GM03348 (cell line): ENCODE measurements around the gene ZFYVE28.
"Not testable (repeated sequence)": the region's sequence is repeated elsewhere in the genome, so short reads cannot be mapped to it uniquely, and the experiment has no call there.

ENCODE experiments used
- DNase-seq: peaks from one replicate; pipeline ENCODE4 v3.0.0; 2012; ENCODE audit warnings: low spot score

Gene ZFYVE28

DNA sequence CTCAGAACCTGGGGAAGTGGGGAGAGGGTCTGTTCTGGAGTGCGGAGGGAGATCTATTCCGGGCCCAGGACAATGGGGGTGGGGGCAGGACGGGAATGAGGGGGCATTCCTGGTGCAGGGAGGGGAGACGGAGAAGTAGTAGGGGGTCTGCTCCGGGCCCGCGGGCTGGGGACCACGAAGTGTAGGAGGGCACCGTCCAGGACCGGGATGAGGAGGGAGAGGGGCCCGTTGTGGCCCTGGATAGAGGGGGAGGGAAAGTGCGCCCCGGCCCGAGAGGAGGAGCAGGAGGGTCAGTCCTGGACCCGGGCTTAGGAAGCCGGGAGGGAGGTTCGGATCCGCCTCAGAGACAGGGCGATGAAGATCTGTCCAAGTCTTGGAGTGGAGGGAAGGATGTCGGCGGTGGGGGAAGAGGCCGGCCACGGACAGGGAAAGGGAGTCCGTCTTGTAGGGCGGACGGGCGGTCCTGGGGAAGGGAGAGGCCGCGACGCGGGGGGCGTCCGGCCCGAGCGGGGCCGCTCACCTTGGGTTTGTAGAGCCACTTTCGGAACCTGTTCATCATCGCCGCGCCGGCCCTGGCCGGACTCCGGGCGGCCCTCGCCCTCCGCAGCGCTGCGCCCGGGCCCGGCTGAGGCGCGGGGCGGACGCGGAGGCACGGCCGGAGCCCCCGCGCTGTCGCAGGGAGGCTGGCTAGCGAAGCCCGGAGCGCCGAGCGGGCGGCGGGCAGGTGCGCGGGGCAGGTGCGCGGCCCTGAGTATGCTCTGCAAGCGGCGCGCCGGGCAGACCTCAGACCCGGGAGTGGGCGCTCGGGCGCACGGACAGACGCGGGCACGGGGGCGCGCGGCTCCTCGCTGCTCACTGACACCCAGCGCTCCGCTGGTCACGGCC, at the start of gene ZFYVE28:
Gene ZFYVE28, minus strand, starts transcription at position 881 of the 885 bp plus-strand sequence. Its CDS starts 322 bp downstream, at position 559.
- DNase-seq, result peak; percentile 52

DNA sequence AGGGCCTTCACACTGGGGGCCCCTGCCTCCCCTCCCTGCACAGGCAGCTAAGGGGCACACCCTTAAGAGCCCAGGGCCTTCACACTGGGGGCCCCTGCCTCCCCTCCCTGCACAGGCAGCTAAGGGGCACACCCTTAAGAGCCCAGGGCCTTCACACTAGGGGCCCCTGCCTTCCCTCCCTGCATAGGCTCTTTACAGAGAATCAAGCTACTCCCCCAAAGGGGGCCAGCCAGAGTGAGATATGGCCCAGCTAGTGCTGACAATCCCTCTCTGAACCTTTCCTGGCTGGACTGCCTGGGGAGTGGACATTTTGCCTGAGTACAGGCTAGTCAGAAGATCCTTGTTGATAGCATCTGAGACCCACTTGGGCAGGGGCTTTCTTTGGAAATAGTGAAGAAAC, 47.1 kb upstream of the ZFYVE28 start:
- DNase-seq, result not testable (repeated sequence)

DNA sequence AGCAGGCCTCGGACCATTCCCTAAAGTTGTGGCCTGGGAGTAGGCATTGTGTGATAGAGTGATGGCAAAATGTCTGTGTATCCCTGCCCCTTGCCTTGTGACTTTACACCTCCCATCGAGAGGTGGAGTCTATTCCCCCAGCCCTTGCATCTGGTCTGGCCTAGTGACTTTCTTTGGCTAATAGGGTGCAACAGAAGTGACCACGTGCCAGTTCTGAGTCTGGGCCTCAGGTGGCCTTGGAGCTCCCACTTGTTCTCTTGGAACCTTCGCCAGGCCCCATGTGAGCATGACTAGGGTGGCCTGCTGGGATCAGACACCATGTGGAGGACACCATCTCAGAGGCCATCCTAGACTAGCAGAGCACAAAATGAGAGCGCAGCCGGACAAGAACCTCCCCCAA, 46.6 kb upstream of the ZFYVE28 start:
- DNase-seq, result no peak

DNA sequence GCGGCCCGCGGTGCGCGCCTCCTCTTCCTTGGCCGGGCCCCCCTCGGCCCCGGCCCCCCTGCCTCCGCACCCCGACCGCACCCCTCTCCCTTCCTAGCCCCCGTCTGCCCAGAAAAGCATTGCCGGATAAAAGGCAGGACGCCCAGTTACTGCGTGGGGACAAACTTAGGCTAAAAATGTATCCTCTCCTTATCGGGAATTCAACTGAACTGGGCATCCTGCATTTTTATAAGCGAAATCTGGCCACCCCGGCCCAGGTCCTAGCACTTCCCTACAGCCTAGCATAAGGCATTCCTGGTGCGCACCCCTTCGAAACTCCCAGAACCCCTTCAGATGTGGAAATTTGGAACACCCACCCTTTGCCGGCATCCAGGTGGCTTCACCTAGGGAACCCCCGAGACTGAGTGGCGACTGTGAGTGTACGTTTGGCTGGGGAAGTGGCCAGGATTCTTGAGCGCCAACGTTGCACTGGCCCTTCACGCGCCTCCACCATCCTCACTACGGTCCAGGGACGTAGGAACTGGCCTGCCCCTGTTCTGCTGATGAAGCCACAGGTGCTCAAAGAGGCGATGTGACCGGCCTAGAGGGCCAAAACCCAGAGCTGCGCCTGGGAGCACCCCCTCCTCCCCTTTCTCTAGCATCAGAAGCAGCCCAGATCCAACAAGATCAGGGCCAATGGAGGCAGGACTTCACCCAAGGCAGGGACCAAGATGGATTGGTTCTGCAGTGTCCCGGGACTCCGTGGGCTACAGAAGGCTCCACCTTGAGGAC, 44.7 kb upstream of the ZFYVE28 start:
- no peak for DNase-seq

GRCh38 chr4:2462218-2462991, 44.0 kb upstream of the ZFYVE28 start:
- DNase-seq, result peak; percentile 93

DNA sequence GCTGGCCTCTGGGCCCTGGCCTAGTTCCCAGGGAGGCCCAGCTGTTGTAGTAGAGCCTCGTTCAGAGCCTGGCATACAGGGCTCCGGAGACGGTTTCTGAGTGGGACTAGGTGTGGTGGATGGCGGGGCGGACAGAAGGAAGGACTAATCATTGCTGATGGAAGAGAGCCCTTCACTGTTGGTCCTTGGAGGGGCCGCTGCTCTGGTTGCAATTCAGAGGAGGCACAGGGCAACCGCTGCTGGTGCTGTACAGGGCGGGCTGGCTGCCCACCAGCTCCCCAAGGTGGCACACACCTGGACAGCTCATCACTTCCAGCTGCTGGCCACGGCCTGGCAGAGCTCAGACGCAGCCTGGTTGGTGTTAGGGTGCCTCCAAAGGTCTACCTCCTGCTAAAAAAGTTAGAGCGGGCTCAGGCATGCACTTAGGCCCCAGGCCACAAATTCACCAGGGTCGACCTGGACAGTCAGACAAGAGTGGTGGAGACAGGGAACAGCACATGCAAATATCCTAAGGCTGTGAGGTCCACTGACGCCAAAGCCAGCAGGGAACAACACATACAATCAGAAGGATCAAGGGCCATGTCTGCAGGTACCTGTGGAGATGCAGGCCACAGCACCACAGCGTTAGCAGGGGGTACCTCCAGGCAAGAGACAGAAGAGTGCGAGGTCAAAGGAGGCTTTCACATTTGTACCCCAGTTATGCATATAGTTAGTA, 43.0 kb upstream of the ZFYVE28 start:
- DNase-seq, result no peak

DNA sequence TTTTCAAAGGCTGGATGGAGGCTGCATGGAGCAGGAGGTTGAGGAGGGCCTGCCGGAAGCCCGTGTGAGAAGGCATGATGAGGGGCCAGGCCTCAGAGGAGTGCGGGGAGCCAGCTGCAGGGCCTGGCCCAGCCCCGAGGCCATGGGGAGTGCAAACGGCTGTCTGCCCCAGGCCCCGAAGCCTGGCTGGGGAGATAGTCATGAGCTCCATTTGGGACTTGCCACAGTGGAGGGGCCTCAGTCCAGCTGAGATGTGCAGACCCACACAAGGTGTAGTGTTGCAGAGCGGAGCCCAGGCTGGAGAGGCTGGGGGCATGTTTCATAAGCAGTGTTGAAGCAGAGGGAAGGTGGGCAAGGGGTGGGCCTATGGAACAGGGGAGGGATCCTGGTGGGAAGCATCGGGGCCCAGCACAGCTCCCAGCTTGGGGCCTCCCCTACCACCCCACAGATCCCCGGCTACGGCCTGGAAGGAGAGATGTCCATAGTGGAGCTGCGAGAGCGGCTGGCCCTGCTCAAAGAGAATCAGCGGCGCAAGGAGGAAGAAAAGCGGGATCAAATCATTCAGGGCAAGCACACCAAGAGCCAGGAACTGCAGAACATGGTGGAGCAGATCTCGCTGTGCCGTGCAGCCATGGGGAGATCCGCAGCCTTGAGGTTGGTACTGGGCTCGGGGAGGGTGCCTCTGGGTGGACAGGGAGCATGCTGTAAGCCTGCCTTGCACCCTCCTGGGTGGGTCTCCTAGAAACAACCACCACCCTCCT, 41.3 kb upstream of the ZFYVE28 start:
- DNase-seq, result no peak

GRCh38 chr4:2458546-2459491, 40.4 kb upstream of the ZFYVE28 start:
- DNase-seq, result no peak

DNA sequence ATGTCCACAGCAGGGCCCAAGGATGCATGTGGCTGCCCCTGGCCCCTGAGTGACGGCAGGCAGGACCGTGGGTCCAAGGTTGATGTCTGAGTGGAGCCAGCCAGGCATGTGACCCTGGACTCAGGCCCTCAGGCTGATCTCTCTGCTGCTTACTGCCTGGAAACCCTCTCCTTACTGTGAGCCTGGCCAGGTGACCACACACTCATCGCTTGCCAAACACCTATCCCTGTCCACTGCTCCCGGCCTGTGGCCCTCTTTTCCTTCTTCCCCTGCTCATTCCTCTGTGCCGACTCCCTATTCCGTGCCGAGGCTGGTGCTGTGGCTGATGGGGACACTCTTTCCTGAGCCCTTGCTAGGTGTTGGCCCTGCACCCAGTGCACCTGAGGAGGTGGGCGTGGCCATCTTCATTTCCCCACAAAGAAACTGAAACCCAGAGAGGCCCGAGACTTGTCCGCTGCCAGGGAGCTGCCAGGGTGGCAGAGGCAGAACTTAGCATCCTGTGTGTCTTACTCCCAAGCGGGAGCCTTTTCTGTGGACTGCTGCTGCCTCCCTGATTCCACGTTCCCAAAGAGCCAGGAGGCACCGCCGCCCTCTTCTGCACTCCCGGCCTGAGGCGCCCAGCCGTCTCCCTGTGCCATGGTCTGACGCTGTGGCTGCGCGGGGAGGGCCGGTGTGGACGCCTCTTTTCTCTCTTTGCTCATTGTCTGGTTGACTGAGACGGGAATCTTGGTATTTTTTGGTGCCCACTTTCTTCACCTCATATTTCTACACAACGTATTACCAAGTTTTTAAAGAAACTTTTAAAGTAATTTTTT, 39.2 kb upstream of the ZFYVE28 start:
- DNase-seq, result no peak

- no peak for DNase-seq
Observed at GRCh38 chr4:2451821-2452785, 33.7 kb upstream of the ZFYVE28 start.

DNA sequence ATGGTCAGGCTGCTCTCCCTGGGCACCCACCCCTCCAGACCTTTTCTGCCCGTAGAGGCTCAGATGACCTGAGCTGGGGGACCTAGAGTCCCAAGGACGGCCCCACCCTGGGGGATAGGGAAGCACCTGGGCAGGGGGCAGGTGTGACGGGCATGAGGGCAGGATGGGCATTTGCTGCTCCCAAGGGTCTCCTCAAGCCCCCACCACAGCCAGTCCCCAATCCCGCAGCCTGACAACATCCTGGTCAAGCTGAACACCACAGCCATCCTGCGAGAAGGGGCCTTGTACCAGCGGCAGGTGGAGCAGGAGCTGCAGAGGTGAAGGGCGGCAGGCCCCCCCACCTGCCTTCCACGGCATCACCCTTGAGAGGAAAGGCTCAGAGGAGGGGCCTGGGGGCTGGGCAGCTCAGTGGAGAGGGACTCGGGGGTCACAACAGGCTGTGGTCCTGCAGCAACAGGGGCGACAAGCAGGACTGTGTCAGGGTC, 32.6 kb upstream of the ZFYVE28 start:
- DNase-seq, result no peak

GRCh38 chr4:2450394-2451035, 32.1 kb upstream of the ZFYVE28 start:
- no peak for DNase-seq

- no peak for DNase-seq
Observed at GRCh38 chr4:2449511-2450392, 31.3 kb upstream of the ZFYVE28 start.

- DNase-seq, result no peak
Observed at GRCh38 chr4:2449051-2449450, 30.6 kb upstream of the ZFYVE28 start.

DNA sequence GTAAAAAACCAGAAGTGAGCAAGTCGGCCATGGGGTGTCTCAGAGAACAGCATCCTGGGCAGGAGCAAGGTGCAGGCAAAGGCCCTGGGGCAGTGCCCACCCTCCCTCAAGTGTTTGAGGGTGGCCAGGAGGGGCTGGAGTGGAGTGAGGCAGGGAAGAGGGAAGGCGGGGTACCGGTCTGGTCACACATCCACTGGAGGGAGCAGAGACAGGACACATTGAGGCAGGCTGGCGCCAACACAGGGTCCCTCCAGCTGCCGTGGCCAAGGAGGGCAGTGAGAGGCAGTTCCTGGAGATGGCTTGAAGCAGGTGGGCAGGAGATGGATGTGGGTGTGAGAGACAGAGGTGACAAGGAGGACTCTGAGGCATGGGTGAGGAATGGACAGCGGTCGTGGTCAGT, 30.1 kb upstream of the ZFYVE28 start:
- DNase-seq, result no peak
